ENCODE measurements around the gene PRKAB2.
"Not testable (repeated sequence)": the region's sequence is repeated elsewhere in the genome, so short reads cannot be mapped to it uniquely, and the experiment has no call there.

PRKAB2 gene

GRCh38 chr1:147172168-147173016 is at the start of gene PRKAB2:
TSS of gene PRKAB2 (minus strand) at chr1:147172470. CDS start at chr1:147172144, 326 bp downstream.
- peak; percentile 91 for DNase-seq

GRCh38 chr1:147218606-147219005 is 46.3 kb upstream of the PRKAB2 start:
- no peak for DNase-seq

GRCh38 chr1:147217141-147217540 is 44.9 kb upstream of the PRKAB2 start:
- DNase-seq, result no peak

- no peak for DNase-seq
Observed at GRCh38 chr1:147216124-147216523, 43.9 kb upstream of the PRKAB2 start.

GRCh38 chr1:147215540-147215916 is 43.3 kb upstream of the PRKAB2 start:
- DNase-seq, result no peak

GRCh38 chr1:147214842-147215539 is 42.7 kb upstream of the PRKAB2 start:
- DNase-seq, result no peak

- no peak for DNase-seq
Observed at GRCh38 chr1:147214325-147214724, 42.1 kb upstream of the PRKAB2 start.

GRCh38 chr1:147213271-147213670 is 41.0 kb upstream of the PRKAB2 start:
- no peak for DNase-seq

GRCh38 chr1:147211577-147211976 is 39.3 kb upstream of the PRKAB2 start:
- no peak for DNase-seq

- DNase-seq, result no peak
Observed at GRCh38 chr1:147210987-147211386, 38.7 kb upstream of the PRKAB2 start.

GRCh38 chr1:147209825-147210821 is 37.9 kb upstream of the PRKAB2 start:
- DNase-seq, result no peak

GRCh38 chr1:147208619-147209018 is 36.3 kb upstream of the PRKAB2 start:
- no peak for DNase-seq

GRCh38 chr1:147207192-147207591 is 34.9 kb upstream of the PRKAB2 start:
- no peak for DNase-seq

GRCh38 chr1:147204080-147204479 is 31.8 kb upstream of the PRKAB2 start:
- no peak for DNase-seq

GRCh38 chr1:147202576-147202975 is 30.3 kb upstream of the PRKAB2 start:
- DNase-seq, result no peak

GRCh38 chr1:147201786-147202185 is 29.5 kb upstream of the PRKAB2 start:
- DNase-seq, result no peak

GRCh38 chr1:147201276-147201675 is 29.0 kb upstream of the PRKAB2 start:
- no peak for DNase-seq

GRCh38 chr1:147197324-147197723 is 25.1 kb upstream of the PRKAB2 start:
- not testable (repeated sequence) for DNase-seq

GRCh38 chr1:147189514-147189913 is 17.2 kb upstream of the PRKAB2 start:
- no peak for DNase-seq

GRCh38 chr1:147185432-147185831 is 13.2 kb upstream of the PRKAB2 start:
- no peak for DNase-seq

GRCh38 chr1:147177611-147178380 is 5.5 kb upstream of the PRKAB2 start:
- DNase-seq, result no peak
